Mesenchymal stem cell (in vitro differentiated cells and primary cell): ENCODE measurements around the gene SCRG1.

Experiments
- DNase-seq: peaks from one replicate; pipeline ENCODE4 v3.0.0-alpha.2; 2013
- H2AFZ ChIP-seq: one replicate; pipeline ENCODE4 v1.6.1; 2013; ENCODE audit warnings: low read depth, mild to moderate bottlenecking, control low read depth, inconsistent platforms, low read length, moderate library complexity
- H2AK5ac ChIP-seq: 2 replicates; pipeline ENCODE4 v1.6.1; 2013; ENCODE audit warnings: low read length, moderate library complexity, mild to moderate bottlenecking, inconsistent platforms; ENCODE audit not compliant: severe bottlenecking
- H2BK120ac ChIP-seq: one replicate; pipeline ENCODE4 v1.6.1; 2013; ENCODE audit warnings: low read depth, mild to moderate bottlenecking, inconsistent platforms, low read length, moderate library complexity
- H2BK12ac ChIP-seq, 2 experiments: one replicate each; pipeline ENCODE4 v1.6.1; 2013; ENCODE audit warnings: inconsistent platforms in 2 of 2, low read length in 2 of 2, mild to moderate bottlenecking in 2 of 2, moderate library complexity in 2 of 2, control low read depth in 1 of 2
- H2BK15ac ChIP-seq: one replicate; pipeline ENCODE4 v1.6.1; 2013; ENCODE audit warnings: mild to moderate bottlenecking, low read depth, inconsistent platforms; ENCODE audit not compliant: poor library complexity, severe bottlenecking
- H2BK5ac ChIP-seq: 2 replicates; pipeline ENCODE4 v1.6.1; 2013; ENCODE audit warnings: low read depth, mild to moderate bottlenecking, low read length, control low read depth, inconsistent platforms; ENCODE audit not compliant: poor library complexity, severe bottlenecking
- H3K14ac ChIP-seq, 2 experiments: one replicate each; pipeline ENCODE4 v1.6.1; 2013; ENCODE audit warnings: inconsistent platforms in 2 of 2, low read length in 2 of 2, control low read depth in 1 of 2, mild to moderate bottlenecking in 1 of 2, moderate library complexity in 1 of 2
- H3K18ac ChIP-seq, 2 experiments: one replicate each; pipeline ENCODE4 v1.6.1; 2013; ENCODE audit warnings: inconsistent platforms in 2 of 2, low read length in 2 of 2, control low read depth in 1 of 2, low read depth in 1 of 2, mild to moderate bottlenecking in 1 of 2
- H3K23ac ChIP-seq, 2 experiments: one replicate each; pipeline ENCODE4 v1.6.1; 2013; ENCODE audit warnings: inconsistent platforms in 2 of 2, low read length in 2 of 2, mild to moderate bottlenecking in 2 of 2, moderate library complexity in 2 of 2, control low read depth in 1 of 2
- H3K27ac ChIP-seq: 2 replicates; pipeline ENCODE4 v1.5.1; 2013; ENCODE audit warnings: mild to moderate bottlenecking, moderate library complexity, low read length, control low read depth, inconsistent platforms; ENCODE audit not compliant: poor library complexity, severe bottlenecking
- H3K27me3 ChIP-seq, 2 experiments: 2 replicates each; pipeline versions ENCODE4 v1.6.1 to v1.7.0; 2013; ENCODE audit warnings: low read length in 2 of 2, mild to moderate bottlenecking in 2 of 2, moderate library complexity in 2 of 2, control low read depth in 1 of 2, inconsistent platforms in 1 of 2; ENCODE audit not compliant: control insufficient read depth in 1 of 2, insufficient read depth in 1 of 2
- H3K36me3 ChIP-seq, 2 experiments: 2 replicates each; pipeline versions ENCODE4 v1.6.1 to v1.7.0; 2013; ENCODE audit warnings: low read length in 2 of 2, control low read depth in 1 of 2, inconsistent platforms in 1 of 2, low read depth in 1 of 2, mild to moderate bottlenecking in 1 of 2; ENCODE audit not compliant: insufficient read depth in 2 of 2, control insufficient read depth in 1 of 2
- H3K4ac ChIP-seq, 2 experiments: one replicate each; pipeline ENCODE4 v1.6.1; 2013; ENCODE audit warnings: inconsistent platforms in 2 of 2, low read length in 2 of 2, mild to moderate bottlenecking in 2 of 2, moderate library complexity in 2 of 2, control low read depth in 1 of 2, low read depth in 1 of 2
- H3K4me1 ChIP-seq: 2 replicates; pipeline ENCODE4 v1.6.1; 2013; ENCODE audit warnings: low read depth, low read length, control low read depth; ENCODE audit not compliant: control insufficient read depth, insufficient read depth
- H3K4me2 ChIP-seq: 2 replicates; pipeline ENCODE4 v1.6.1; 2013; ENCODE audit warnings: low read length, mild to moderate bottlenecking, inconsistent platforms; ENCODE audit not compliant: poor library complexity, severe bottlenecking
- H3K4me3 ChIP-seq, 2 experiments: 2 replicates each; pipeline versions ENCODE4 v1.5.1 to v1.7.0; 2013; ENCODE audit warnings: low read length in 2 of 2, mild to moderate bottlenecking in 2 of 2, control low read depth in 1 of 2, low read depth in 1 of 2; ENCODE audit not compliant: insufficient read depth in 1 of 2
- H3K79me1 ChIP-seq: replicated peaks from 2 replicates; pipeline ENCODE4 v1.6.1; 2013; ENCODE audit warnings: mild to moderate bottlenecking, control low read depth, low read length, inconsistent platforms; ENCODE audit not compliant: poor library complexity, severe bottlenecking
- H3K9ac ChIP-seq: 2 replicates; pipeline ENCODE4 v1.7.0; 2013; ENCODE audit warnings: mild to moderate bottlenecking, low read length, moderate library complexity
- H3K9me3 ChIP-seq: 2 replicates; pipeline ENCODE4 v1.7.0; 2013; ENCODE audit warnings: mild to moderate bottlenecking, low read length; ENCODE audit not compliant: control insufficient read depth
- H4K8ac ChIP-seq: one replicate; pipeline ENCODE4 v1.6.1; 2013; ENCODE audit warnings: inconsistent platforms, mild to moderate bottlenecking, low read length, moderate library complexity
- H4K91ac ChIP-seq: one replicate; pipeline ENCODE4 v1.6.1; 2013; ENCODE audit warnings: mild to moderate bottlenecking, low read length, inconsistent platforms
- WGBS: methylation state at CpG from one replicate; pipeline ENCODE4 v1.1.7; 2013; ENCODE audit warnings: mixed read lengths; 5-methylcytosine and 5-hydroxymethylcytosine counted together

The SCRG1 gene

GRCh38 chr4:173360587-173361221 is 38.2 kb downstream of the SCRG1 start:
- H4K8ac ChIP-seq = no peak overlapping the region
- H2BK15ac ChIP-seq = no peak overlapping the region
- peaks cover 2% of the 10 kb centered on the region for H3K79me1 ChIP-seq
- no peaks in the 10 kb centered on the region for H3K36me3 ChIP-seq
- H3K4me2 ChIP-seq = no peak overlapping the region
- H3K23ac ChIP-seq = no peak overlapping the region
- H3K9me3 ChIP-seq = no peaks in the 10 kb centered on the region
- DNase-seq = peak; percentile 27
- H2AFZ ChIP-seq = no peak overlapping the region
- no peak overlapping the region for H2BK120ac ChIP-seq
- no peak overlapping the region for H3K27ac ChIP-seq
- peaks cover 1% of the 10 kb centered on the region for H3K4me1 ChIP-seq
- H3K27me3 ChIP-seq = no peaks in the 10 kb centered on the region
- no peak overlapping the region for H3K4ac ChIP-seq
- WGBS = 71% methylated on average over 3 of the region's 5 CpGs
- no peak overlapping the region for H2AK5ac ChIP-seq
- no peak overlapping the region for H2BK5ac ChIP-seq
- no peak overlapping the region for H3K14ac ChIP-seq
- H4K91ac ChIP-seq = no peak overlapping the region
- no peak overlapping the region for H2BK12ac ChIP-seq
- peak overlapping the region; percentile 12 for H3K9ac ChIP-seq
- H3K4me3 ChIP-seq = no peak overlapping the region
- no peak overlapping the region for H3K18ac ChIP-seq

- Histone ChIP-seq H3K4me3 (no peak overlapping the region), H2BK15ac (no peak overlapping the region), H3K23ac (no peak overlapping the region), H3K79me1 (no peaks in the 10 kb centered on the region), H3K4me2 (no peak overlapping the region), H3K27ac (no peak overlapping the region), H3K9ac (no peak overlapping the region), H4K91ac (no peak overlapping the region), H3K9me3 (no peaks in the 10 kb centered on the region), H4K8ac (no peak overlapping the region), H2AFZ (no peak overlapping the region), H3K36me3 (no peaks in the 10 kb centered on the region), H2BK12ac (no peak overlapping the region), H2AK5ac (no peak overlapping the region), H3K4ac (no peak overlapping the region), H3K18ac (no peak overlapping the region), H2BK120ac (no peak overlapping the region), H3K4me1 (no peaks in the 10 kb centered on the region), H2BK5ac (no peak overlapping the region), H3K14ac (no peak overlapping the region), H3K27me3 (no peaks in the 10 kb centered on the region)
- WGBS = 71% methylated on average over 2 of the region's 2 CpGs
- DNase-seq = no peak
Measured at GRCh38 chr4:173357939-173358338, 41.0 kb downstream of the SCRG1 start.

- no peak overlapping the region for H2BK120ac ChIP-seq
- no peak for DNase-seq
- no peak overlapping the region for H3K9ac ChIP-seq
- no peak overlapping the region for H3K18ac ChIP-seq
- no peaks in the 10 kb centered on the region for H3K9me3 ChIP-seq
- H3K27me3 ChIP-seq = no peaks in the 10 kb centered on the region
- no peak overlapping the region for H4K91ac ChIP-seq
- H3K14ac ChIP-seq = no peak overlapping the region
- no peaks in the 10 kb centered on the region for H3K4me1 ChIP-seq
- no peak overlapping the region for H2AK5ac ChIP-seq
- H3K79me1 ChIP-seq = no peaks in the 10 kb centered on the region
- no peak overlapping the region for H2AFZ ChIP-seq
- no peak overlapping the region for H2BK12ac ChIP-seq
- no peak overlapping the region for H3K4me2 ChIP-seq
- WGBS = 83% methylated on average over 1 of the region's 1 CpG
- no peak overlapping the region for H4K8ac ChIP-seq
- H3K4ac ChIP-seq = no peak overlapping the region
- H3K36me3 ChIP-seq = no peaks in the 10 kb centered on the region
- H2BK5ac ChIP-seq = no peak overlapping the region
- H2BK15ac ChIP-seq = no peak overlapping the region
- H3K23ac ChIP-seq = no peak overlapping the region
- H3K27ac ChIP-seq = no peak overlapping the region
- no peak overlapping the region for H3K4me3 ChIP-seq
Measured at GRCh38 chr4:173347467-173347866, 51.4 kb downstream of the SCRG1 start.

- no peak overlapping the region for H4K8ac ChIP-seq
- no peaks in the 10 kb centered on the region for H3K27me3 ChIP-seq
- no peak overlapping the region for H3K14ac ChIP-seq
- H2AFZ ChIP-seq = no peak overlapping the region
- H3K27ac ChIP-seq = no peak overlapping the region
- no peak overlapping the region for H3K4me2 ChIP-seq
- H3K4ac ChIP-seq = no peak overlapping the region
- H2AK5ac ChIP-seq = no peak overlapping the region
- no peaks in the 10 kb centered on the region for H3K36me3 ChIP-seq
- no peaks in the 10 kb centered on the region for H3K4me1 ChIP-seq
- H2BK15ac ChIP-seq = no peak overlapping the region
- WGBS = 43% methylated on average over 1 of the region's 2 CpGs
- H4K91ac ChIP-seq = no peak overlapping the region
- H3K9me3 ChIP-seq = no peaks in the 10 kb centered on the region
- H3K18ac ChIP-seq = no peak overlapping the region
- DNase-seq = peak; percentile 5
- H2BK120ac ChIP-seq = no peak overlapping the region
- H2BK12ac ChIP-seq = no peak overlapping the region
- H3K79me1 ChIP-seq = no peaks in the 10 kb centered on the region
- no peak overlapping the region for H3K9ac ChIP-seq
- no peak overlapping the region for H2BK5ac ChIP-seq
- H3K4me3 ChIP-seq = no peak overlapping the region
- H3K23ac ChIP-seq = no peak overlapping the region
Measured at GRCh38 chr4:173346074-173346473, 52.8 kb downstream of the SCRG1 start.
